KMS-11 (cell line): Measurements from ENCODE around the gene CD59.

Experiments used
- H2AFZ ChIP-seq: fragments of 200-600 bp; sonication (generic); 2 replicates; pipeline ENCODE4 v1.6.1; 2016; ENCODE audit warnings: antibody characterized with exemption, mixed run types, low read depth
- H3K27ac ChIP-seq: fragments of 200-600 bp; sonication (generic); 2 replicates; pipeline ENCODE4 v1.6.1; 2016; ENCODE audit warnings: mild to moderate bottlenecking, mixed run types
- H3K27me3 ChIP-seq: fragments of 200-600 bp; sonication (generic); 2 replicates; pipeline ENCODE4 v1.6.1; 2017; ENCODE audit warnings: mild to moderate bottlenecking, low read depth, mixed run types, moderate library complexity; ENCODE audit not compliant: insufficient read depth
- H3K36me3 ChIP-seq: fragments of 200-600 bp; sonication (generic); 2 replicates; pipeline ENCODE4 v1.6.1; 2017; ENCODE audit warnings: mild to moderate bottlenecking, mixed run types; ENCODE audit not compliant: insufficient read depth
- H3K4me1 ChIP-seq: fragments of 200-600 bp; sonication (generic); 2 replicates; pipeline ENCODE4 v1.6.1; 2016; ENCODE audit warnings: mild to moderate bottlenecking, low read depth, mixed run types; ENCODE audit not compliant: poor library complexity, severe bottlenecking
- H3K4me2 ChIP-seq: fragments of 200-600 bp; sonication (generic); 2 replicates; pipeline ENCODE4 v1.7.0; 2016; ENCODE audit warnings: mild to moderate bottlenecking, mixed run types
- H3K4me3 ChIP-seq: fragments of 200-600 bp; sonication (generic); IDR thresholded peaks from 2 replicates; pipeline ENCODE4 v1.6.1; 2017; ENCODE audit warnings: low read depth, low read length, mixed read lengths; ENCODE audit not compliant: insufficient read depth
- H3K79me2 ChIP-seq: fragments of 200-600 bp; sonication (generic); 2 replicates; pipeline ENCODE4 v1.6.1; 2016; ENCODE audit warnings: low read depth, mixed run types; ENCODE audit not compliant: insufficient read depth
- H3K9ac ChIP-seq: fragments of 200-600 bp; sonication (generic); 2 replicates; pipeline ENCODE4 v1.6.1; 2016; ENCODE audit warnings: mild to moderate bottlenecking, mixed run types
- H4K20me1 ChIP-seq: fragments of 200-600 bp; sonication (generic); 2 replicates; pipeline ENCODE4 v1.6.1; 2016; ENCODE audit warnings: mild to moderate bottlenecking, mixed run types; ENCODE audit not compliant: insufficient read depth
- CTCF ChIP-seq: fragments of 200-600 bp; sonication (generic); conservative IDR thresholded peaks from 2 replicates; pipeline ENCODE4 v1.6.1; 2017; ENCODE audit warnings: low read depth, mild to moderate bottlenecking, antibody characterized with exemption, low read length, moderate library complexity, mixed read lengths

The CD59 gene

DNA sequence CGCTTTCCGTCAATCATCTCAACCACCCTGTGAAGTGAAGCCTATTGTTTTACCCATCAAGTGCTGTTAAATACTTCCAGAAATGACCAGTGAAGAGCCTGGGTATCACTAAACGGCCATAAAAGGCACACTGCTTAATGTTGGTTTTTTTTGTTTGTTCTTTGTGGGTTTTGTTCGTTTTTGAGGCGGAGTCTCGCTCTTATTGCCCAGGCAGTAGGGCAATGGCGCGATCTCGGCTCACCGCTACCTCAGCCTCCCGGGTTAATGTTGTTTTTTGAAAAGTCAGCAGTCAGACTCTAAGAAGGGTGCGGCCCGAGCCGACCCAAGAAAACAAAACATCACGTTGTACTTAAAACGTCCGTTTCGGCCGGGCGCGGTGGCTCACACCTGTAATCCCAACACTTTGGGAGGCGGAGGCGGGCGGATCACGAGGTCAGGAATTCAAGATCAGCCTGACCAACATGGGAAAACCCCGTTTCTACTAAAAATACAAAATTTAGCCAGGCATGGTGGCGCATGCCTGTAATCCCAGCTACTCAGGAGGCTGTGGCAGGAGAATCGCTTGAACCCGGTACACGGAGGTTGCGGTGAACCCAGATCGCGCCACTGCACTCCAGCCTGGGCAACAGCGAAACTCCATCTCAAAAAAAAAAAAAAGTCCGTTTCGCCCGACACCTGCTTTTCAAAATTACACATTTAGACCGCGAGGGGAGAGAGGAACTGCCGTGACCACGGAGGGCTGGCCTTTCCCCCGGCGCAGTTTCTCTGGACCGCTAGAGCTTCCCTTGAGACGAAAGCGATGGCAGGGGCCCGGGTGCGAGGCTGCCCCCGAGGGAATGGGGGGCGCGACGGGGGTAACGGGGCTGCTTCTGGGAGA lies 714 bp downstream of the CD59 start:
- Histone ChIP-seq H3K4me2 (peak overlapping the region; percentile 94), H3K36me3 (no peaks in the 10 kb centered on the region), H3K79me2 (peaks cover 47% of the 10 kb centered on the region), H3K27me3 (no peaks in the 10 kb centered on the region), H4K20me1 (peaks cover 4% of the 10 kb centered on the region; the same call in 1 of the 2 replicates), H3K27ac (peak overlapping the region; percentile 92), H2AFZ (peak overlapping the region; percentile 75; the same call in 1 of the 2 replicates), H3K4me1 (peaks cover 49% of the 10 kb centered on the region), H3K4me3 (no peak overlapping the region), H3K9ac (peak overlapping the region; percentile 92)
- no peak for TF ChIP-seq CTCF

DNA sequence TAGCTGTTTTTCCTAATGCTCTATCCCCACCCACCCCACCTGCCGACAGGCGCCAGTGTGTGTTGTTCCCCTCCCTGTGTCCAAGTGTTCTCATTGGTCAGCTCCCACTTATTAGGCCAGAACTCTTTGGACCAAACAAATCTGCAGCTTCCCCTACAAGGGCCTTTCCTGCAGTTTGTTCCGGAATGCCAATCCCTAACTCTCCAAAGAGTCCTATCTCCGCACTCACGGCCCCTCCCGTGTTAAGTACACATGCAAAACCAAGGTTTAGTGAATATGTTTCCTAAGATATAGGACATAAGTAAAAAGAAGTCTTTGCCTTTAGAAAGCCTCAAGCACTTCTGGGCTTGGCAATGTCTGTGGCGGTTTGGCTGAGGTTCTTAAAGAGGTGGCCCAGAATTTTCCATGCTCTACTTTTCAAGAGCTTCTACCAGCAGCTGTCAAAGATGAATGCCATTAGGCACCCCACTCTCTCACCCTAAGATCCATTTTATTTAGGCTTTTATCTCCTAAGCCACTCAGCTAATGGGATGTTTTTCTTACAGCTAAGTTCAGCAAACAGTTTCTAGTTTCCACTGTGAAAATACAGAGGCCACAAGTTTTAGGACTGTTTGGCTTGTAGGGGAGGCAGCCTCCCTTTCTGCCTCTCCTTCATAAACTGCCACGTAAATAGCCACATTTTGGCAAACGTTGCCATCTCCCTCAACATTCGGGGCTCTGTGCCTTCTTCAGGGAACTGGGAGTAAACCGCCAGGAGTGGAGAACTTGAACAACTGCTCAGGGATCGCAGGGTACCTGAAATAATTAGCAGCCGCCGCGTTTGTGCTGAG lies 1.6 kb downstream of the CD59 start:
- peak overlapping the region; percentile 94 for H3K4me2 ChIP-seq
- H3K9ac ChIP-seq, result peak overlapping the region; percentile 92
- H3K4me1 ChIP-seq, result peaks cover 58% of the 10 kb centered on the region
- peaks cover 4% of the 10 kb centered on the region; the same call in 1 of the 2 replicates for H4K20me1 ChIP-seq
- H3K27me3 ChIP-seq, result no peaks in the 10 kb centered on the region
- no peak overlapping the region for H3K4me3 ChIP-seq
- TF ChIP-seq CTCF, result no peak
- H3K79me2 ChIP-seq, result peaks cover 56% of the 10 kb centered on the region
- H3K36me3 ChIP-seq, result no peaks in the 10 kb centered on the region
- peak overlapping the region; percentile 92 for H3K27ac ChIP-seq
- 0 out of 2 replicates have a peak overlapping the region, but pooled peaks have one; percentile 75 for H2AFZ ChIP-seq

- Histone ChIP-seq H3K9ac (peak overlapping the region; percentile 92; the same call in 1 of the 2 replicates), H3K27ac (peak overlapping the region; percentile 92), H2AFZ (no peak overlapping the region), H3K4me1 (peaks cover 65% of the 10 kb centered on the region), H3K4me3 (no peak overlapping the region), H3K36me3 (no peaks in the 10 kb centered on the region), H3K27me3 (no peaks in the 10 kb centered on the region), H3K79me2 (peaks cover 63% of the 10 kb centered on the region), H3K4me2 (peak overlapping the region; percentile 94), H4K20me1 (peaks cover 4% of the 10 kb centered on the region; the same call in 1 of the 2 replicates)
- no peak for TF ChIP-seq CTCF
Measured at GRCh38 chr11:33733980-33734379, 2.2 kb downstream of the CD59 start.

DNA sequence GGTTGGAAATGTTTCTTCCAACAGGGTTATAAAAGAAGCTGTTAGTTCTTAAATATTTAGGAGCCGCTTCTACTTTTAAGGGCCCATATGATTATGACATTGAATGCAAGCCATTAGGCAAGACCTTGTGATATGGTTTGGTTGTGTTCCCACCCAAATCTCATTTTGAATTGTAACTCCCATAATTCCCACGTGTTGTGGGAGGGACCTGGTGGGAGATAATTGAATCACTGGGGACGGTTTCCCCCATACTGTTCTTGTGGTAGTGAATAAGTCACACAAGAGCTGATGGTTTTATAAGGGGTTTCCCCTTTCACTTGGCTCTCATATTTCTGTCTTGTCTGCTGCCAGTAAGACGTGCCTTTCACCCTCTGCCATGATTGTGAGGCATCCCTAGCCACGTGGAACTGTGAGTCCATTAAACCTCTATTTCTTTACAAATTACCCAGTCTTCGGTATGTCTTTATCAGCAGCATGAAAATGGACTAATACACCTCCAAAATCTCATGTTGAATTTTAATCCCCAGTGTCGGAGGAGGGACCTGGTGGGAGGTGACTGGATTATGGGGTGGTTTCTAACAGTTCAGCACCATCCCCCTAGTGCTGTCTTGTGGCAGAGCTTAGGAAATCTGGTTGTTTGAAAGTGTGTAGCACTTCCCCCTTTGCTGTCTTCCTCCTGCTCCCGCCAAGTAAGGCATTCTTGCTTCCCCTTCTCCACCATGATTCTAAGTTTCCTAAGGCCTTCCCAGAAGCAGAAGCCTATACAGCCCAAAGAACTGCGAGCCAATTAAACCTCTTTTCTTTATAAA lies 4.3 kb downstream of the CD59 start:
- no peak overlapping the region; the same call in 1 of the 2 replicates for H3K27ac ChIP-seq
- H3K4me3 ChIP-seq, result no peak overlapping the region
- H3K27me3 ChIP-seq, result no peaks in the 10 kb centered on the region
- H3K4me2 ChIP-seq, result peak overlapping the region; percentile 94
- H4K20me1 ChIP-seq, result peaks cover 4% of the 10 kb centered on the region
- H3K9ac ChIP-seq, result no peak overlapping the region
- H3K79me2 ChIP-seq, result peaks cover 83% of the 10 kb centered on the region
- TF ChIP-seq CTCF, result no peak
- no peaks in the 10 kb centered on the region for H3K36me3 ChIP-seq
- H2AFZ ChIP-seq, result no peak overlapping the region
- peaks cover 64% of the 10 kb centered on the region for H3K4me1 ChIP-seq
